ENCODE data around the gene OPN5.

The OPN5 gene

DNA sequence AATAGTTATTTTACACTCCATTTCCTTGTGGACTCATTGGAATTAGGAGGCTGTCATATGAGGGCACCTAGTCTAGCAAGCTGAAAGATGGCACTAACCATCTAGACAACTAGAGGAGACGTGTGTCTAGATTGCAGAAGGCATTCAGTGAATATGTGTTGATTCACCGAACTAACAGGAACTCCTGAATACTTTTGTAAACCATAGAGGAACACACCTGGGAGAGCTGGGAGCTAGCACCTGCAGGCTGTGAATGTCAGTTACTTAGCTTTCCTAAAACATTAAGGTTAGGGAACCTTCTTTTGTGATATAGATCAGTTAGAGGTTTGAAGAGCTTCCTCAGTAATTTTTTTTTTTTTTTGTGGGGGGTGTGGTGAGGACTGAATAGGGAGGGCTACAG is 7.7 kb downstream of the OPN5 start:
- DNase-seq = no peak

DNA sequence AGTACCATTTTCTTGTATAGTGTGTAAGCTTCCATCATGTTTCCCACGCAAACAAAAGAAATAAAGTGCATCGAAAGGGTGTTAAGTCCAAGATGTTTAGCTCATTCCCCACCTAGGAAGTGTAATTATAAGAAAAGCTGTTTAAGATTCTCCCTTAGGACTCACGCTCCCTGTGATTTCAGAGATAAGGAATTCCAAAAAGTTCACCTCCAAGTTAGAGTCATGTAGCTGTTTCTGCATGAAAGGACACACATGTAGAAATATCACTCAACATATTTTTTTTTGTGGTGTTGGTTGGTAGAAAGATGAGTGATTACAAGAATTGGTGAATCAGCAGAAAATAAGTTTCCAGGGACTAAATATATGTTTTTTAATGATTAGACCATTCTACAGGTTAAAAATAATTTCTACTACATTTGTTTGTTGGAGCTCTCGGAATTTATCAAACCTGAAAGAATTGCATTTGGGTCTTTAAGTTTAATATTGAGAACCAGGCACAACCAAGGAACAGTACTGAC is 10.4 kb downstream of the OPN5 start:
- no peak for DNase-seq

DNA sequence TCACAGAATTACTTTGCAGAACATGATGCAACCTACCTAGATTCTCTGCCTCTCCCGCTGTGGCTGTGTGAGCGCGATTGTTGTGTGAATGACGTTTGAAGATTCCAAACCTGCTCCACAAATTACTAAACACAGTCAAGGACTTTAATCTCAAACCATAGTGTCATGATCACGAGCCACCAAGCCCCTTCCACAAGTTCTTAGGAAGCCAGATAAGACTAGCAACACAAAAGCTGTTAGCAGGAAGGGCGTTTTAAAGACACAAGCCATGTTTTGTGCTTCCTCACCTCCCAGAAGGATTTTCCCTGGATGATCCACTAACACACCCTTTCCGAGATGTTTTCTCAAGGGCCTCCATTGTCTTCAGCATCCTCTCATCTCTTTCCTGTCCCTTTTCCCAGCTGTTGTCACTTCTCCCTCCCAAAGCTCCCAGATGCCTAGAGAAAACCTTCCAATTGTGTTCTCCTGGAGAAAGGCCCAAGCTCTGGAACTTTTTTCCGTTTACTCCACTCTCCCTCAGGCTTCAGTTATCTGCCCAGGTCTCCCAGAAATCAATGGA is 12.8 kb downstream of the OPN5 start:
- no peak for DNase-seq

DNA sequence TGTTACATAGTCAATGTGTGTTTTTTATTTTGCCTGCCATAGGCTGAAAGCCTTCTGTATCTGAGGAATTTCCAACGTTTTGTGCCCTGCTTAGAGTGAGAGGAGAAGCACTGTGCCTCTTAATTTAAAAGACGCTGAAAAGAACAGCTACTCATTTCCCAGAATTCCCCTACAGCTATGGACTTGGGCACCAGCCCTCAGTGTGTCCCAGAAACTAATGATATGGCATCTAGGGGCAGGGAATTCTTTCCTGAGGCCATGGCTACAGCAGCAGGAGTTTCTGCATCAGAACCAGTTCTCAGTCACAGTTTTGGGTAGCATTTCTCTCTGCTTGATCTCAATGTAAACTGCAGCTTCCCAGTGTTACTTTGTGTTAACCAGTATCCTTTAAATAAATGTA is 20.2 kb downstream of the OPN5 start:
- no peak for DNase-seq

DNA sequence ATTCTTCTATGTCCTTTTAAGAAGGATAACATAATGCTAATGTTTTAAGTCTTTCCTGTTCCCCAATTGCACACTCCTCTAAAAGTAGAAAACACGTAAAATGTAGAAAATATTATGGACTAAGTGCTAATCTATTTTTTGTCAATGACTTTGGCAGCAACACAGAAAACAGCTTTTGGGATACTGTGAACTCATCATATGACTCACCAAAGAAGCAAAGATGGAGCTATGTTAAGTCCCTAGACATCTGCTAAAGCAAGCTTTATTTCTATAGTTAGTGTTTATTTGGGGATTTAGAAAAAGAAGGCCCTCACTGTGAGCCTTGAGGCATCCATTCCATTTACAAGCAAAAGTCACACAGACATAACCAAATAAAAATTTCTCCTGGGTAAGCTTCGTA is 23.0 kb downstream of the OPN5 start:
- peak in 1 of 2 donors; percentile 15 for DNase-seq

DNA sequence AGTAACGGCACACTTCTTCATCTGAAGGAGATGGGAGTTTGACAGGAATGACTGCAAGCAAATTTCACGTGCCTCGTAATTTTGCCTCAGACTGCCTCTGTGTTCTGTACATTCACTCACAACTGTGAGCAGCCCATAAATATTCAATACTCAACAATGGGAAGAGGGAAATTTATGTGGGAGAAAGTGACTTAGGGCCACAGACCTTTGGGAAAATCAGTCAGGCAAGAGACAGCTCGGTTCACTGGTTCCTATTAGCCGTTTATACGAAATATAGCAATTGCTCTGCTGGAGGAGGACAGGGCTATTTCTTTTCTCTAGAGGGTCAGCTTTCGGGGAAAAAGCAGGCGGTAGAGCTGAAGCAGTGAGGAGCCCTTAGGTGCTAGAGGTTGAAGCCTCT is 28.0 kb downstream of the OPN5 start:
- DNase-seq = no peak

DNA sequence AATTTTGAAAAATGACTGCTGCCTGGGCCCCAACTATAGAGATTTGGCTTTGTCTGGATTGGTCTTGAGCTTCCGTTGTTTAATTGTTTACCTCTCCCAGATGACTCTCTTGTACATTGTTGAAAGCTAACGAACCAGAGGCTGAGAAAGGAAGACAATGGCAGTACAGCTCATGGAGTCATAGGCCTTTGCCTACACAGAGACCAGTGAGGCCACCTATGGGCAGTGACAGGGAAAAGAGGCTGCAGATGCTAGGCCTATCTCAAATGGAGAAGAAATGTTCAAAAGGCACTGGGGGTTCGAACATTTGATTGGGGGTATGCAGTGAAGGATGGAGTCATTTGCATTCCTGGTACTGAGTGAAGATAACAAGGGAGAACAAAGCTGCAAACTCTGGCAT is 29.1 kb downstream of the OPN5 start:
- no peak for DNase-seq

DNA sequence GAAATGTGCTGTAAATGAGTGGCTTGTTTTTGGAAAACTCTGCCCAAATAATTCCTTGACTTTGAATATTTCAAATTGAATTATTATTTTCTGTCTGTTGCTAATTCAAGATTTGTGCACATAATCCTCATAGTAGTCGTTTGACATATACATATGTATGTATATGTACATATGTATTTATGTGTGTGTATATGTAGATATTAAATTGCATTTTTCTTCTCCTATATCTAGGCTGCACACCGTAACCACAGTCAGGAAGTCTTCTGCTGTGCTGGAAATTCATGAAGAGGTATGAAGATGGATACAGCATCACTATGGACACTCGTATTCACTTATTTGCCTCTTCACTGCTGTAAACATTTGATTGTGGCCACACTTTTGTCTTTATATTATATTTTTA is 29.6 kb downstream of the OPN5 start:
- no peak for DNase-seq

DNA sequence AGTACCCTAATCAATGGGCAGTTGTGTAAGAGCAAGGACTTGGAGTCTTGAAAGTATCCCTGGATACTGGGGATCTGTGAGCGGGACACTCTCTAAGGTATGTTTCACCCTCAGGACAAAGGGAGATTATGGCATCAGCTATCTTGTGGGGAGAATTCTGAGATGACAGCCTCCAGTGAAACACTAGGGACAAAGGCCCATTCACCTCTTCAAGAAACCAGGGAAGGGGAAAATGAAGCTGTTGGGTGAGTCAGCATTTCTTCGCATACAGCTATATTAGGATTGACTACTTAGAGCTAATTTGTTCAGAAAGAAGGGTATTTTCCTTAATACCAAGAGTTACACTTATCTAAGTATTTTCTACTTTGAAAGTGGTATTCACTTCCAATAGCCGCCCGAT is 35.9 kb downstream of the OPN5 start:
- no peak for DNase-seq

DNA sequence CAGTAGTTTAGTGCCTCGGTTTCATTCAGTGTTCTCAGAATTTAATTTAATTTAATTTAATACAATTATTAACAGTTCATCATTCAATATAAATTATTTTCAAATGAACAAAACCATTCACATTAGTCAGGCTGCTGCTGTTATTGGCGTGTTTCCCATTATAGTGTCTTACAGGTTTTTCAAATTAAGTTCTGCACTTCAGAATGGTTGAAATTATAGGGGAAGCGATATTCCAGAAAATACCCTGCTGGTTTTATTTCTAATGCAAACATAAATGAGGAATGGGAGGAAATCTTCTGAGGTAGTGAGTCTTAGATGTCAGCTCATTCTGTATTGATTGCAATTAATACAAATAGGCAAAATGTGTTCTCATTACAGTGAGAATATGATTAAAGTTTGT is 37.6 kb downstream of the OPN5 start:
- DNase-seq = no peak

DNA sequence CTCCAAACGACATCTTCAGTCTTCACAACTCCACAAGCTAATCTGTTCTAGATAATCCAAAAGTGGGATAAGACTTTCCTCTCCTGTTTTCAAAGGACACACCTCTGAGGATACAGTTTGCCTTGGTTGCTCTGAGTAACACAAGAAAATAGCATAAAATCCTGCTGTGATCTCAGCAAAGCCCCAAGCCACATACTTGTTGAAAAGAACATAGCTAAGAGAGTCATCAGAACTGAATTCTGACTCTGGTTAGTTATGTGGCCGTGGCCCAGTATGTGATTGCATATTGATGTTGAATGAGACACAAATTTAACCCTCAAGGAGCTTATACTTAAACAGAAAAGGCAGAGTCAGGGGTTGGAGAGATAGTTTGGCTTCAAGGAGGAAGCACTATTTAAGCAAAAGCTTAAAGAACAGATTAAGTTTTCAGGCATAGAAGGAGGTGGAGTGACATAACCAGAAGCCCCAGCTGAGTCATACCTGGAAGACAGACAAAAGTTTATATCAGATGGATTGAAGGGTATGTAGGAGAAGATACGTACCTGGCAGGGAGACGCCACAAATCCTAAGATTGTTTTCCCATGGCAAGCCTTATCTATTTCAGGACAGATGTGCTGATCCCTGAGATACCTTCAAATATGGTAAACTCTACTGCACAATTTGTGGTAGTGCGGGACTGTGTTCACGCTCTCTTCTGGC is 41.2 kb downstream of the OPN5 start:
- DNase-seq = no peak

DNA sequence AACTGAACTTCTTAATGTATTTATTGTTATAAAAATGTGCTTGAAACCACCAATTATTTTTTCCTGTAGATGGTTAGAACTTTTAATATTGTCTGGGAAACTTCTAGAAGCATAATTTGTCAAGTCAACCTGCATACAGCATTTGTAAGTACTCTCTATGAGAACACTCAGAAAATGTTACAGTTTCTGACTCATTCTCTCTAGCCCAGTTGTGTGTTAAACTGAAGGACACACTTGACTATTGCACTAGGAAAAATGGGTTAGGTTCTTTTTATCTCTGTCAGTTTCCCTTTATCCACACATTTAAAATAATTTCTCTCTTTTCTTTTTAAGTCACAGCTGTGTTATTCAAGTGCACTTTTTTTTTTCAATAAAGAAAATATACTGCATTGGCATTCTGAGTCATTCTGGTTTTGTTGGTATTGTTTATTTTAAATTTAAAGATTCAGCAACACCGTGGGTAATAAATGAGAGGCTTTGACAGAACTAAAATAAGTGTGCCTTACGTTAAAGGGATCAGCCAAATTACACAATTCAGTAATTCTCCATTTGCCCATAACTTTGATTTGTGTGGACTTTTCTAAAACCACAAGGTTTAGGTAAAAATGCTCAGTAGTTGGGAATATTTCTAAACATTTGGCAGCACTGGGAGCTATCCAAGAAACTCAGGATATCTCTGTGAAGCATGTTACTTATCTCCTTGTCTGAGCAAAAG is 50.7 kb downstream of the OPN5 start:
- DNase-seq = no peak

DNA sequence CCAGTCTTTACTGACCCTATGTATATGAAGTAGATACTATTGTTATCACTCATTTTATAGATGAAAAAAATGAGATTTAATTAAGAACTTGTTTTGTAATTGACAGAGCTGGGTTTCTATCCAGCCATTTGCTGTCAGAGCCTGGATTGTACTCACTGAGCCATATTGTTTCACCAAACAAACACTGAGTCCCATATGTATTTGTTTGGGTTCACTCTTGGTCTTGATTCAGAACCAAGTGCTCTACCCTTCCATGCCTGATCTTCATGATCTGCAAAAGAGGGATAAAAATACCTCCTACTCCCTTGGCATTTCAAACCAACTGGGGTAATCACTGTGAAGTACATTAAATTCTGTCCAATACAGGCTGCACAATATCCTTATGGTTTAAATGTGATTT is 52.4 kb downstream of the OPN5 start:
- no peak for DNase-seq

DNA sequence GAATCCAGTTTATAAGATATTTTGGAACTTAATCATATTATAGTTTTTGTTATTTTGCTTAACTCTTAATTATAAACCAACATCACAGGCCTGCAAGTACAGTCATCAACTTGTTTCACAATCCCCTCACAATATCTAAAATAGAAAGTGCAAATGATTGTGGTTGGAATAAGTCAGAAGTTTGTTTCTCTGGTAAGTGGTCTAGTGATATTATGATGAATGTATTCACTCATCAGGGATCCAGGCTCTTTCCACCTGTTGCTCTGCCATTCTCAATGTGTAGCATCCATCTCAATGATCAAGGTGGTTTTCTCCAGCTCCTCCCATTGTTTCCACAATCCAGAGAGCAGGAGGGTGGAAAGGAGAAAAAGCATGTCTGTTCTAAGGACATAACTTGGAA is 54.2 kb downstream of the OPN5 start:
- no peak for DNase-seq

DNA sequence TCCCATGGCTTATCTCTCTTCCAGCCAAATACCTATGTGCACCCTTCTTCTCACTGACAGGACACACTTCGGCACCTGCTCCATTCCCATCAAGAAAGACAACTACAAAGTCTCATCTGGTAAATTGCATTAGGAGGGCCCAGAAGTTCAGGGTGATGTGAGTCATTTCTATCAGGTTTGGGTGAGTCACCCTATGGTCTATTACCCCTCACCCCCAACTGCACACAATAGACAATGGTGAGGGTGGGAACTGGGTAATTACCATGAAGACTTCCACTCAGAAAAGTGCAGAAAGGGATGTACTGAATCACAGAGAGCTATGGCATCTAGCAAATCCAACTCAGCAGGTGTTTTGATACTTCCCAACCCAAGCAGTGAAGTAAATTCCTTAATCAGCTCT is 54.8 kb downstream of the OPN5 start:
- no peak for DNase-seq

DNA sequence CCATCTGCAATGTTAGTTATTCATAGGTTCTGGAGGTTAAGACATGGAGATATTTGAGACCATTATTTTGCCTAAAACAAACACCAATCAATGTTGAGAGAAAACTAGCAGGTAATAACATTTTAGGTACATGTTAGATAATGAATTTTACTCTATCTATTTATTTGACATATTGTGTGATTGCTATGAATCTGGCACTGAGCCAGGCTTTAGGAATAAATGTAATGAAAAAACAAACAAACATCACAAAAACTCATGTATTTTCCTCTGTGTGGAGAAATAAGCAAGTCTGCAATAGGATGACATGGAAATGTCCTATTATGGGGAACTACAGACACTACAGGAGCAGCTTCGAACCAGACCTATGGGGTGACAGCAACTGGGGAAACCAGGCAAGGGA is 57.8 kb downstream of the OPN5 start:
- DNase-seq = no peak

DNA sequence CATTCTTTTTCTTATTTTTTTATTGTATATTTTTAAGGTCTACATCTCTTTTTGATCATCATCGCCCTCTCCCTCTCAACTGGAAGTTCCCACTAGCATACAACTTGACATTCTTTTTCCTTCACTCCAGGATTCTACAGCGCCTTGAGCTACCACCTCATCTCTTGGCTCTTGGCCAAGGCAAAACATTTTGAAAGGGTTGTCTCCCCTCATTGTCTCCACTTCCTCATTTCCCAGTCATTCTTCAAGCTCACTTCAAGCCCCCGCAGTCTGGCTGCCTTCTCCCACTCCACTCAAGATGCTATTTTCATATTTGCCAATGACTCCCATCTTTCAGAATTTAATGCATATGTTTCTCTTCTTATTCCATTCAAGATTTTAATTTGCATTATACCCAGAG is 63.0 kb downstream of the OPN5 start:
- no peak for DNase-seq

DNA sequence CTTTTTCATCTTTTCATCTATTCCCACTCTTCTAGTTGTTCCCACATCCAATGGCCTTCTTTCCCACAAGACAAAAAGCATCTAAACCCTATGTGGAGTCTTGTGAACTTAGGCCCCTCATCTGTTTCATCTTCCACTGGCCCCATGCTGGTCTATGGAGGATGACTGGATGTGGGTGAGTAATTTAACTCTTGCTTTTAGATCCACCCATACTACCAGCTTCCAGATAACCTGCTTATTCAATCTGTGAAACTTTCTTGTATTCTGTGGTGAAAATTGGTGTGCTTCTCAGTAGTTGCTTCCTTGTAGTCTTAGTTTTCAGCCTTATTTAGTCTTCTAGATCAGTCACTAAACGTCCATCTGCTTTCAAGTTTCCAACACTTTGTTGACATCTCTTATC is 64.9 kb downstream of the OPN5 start:
- no peak for DNase-seq

DNA sequence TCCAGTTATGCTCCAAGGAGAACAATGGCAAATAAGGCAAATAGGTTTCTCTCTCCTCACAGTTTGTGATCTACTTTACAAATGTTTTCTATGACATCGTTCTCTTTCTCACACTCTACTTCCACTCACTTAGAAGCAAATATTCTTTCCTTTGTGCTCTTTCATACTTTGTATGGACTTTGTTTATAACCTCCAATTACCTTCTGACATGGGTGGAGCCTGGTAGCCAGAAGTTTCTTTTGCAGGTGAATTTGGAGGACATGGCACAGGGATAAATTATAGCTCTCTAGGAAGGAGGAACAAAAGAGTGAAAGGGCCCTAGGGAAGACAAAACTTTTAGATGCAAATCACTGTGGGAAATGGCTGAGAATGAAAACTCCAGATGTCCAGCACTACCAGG is 69.3 kb downstream of the OPN5 start:
- no peak for DNase-seq

DNA sequence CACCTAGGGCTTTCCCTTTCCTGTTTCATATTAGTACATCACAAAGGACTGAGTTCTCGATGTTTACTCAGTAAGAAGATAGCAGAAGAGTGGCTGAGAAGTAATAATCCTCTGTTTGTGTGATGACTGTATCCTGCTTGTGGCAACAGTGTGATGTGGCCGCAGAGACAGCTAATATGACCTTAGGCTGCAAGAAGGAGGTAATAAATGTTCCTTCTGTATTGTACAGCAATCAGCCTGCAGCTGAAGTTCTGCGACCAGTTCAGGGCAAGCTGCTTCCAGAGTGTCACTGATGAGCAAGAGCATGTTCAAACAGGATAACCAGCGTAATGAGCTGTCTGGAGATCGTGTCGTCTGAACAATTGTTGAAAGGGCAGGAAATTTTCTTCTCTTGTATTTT is 70.9 kb downstream of the OPN5 start:
- no peak for DNase-seq

DNA sequence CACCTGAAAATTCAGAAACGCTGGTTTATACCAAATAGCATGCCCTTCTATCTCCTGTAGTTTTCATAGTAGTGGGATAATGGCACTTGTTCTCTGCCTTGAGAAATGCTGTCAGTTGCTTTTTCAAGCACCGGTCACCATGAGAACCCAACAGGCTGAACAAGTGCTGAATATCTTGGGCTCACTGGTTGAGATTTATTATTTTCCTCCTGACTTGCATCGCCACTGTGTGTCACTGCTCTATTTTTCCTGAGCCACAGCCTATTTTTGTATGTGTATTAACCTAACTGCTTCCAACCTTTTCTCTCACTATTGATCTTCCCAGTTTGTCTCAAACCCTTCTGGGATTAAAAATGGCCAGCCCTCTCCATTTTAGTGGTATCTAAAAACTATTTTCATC is 71.9 kb downstream of the OPN5 start:
- no peak for DNase-seq

DNA sequence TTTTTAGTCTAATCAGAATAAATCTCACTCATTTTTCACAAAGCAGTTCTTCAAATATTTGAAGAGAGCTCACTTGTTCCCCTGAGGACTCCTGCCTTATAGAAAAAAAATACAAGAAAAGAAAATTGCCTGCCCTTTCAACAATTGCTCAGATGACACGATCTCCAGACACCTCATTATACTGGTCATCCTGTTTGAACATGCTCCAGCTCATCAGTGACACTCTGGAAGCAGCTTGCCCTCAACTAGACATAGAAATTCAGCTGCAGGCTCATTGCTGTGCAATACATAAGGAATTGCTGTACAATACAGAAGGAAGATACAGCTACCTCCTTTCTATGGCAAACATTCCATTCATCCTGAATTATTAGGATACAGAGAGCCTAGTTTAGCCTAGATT is 73.1 kb downstream of the OPN5 start:
- DNase-seq = no peak

DNA sequence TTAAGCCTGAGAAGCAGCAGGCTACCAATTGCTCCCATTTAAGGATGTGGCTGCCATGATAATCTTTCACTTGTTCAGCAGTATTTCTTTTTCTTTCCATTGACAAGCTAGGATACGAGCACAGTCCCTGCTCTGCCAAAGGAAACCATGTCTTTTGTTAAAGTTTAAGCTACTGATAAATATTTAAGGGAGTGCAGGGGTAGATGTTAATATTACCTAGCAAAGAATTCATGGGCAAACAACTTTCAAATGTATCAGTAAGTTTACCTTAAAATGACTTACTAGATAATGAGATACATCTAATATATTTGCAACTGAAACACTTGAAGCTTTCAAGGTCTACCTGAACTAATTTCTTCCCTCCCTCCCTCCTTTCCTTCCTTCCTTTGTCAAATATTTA is 77.3 kb downstream of the OPN5 start:
- DNase-seq = no peak

DNA sequence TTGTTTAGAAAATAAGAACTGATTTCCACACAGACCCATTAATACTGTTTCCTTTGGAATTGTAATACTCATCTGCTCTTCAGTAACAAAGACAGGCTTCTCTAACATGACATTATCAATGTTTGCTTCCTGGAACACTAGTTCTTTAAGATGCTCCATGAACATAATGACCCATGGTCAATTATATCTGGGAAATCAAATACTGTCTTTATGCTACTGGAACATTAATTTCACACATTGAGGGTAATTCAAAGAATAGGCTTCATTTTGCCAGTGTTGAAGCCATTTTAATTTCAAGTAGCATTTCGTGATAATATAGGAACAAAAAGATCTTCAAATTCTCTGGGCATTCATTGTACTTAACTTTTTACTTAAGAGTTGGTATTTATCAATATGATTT is 80.9 kb downstream of the OPN5 start:
- DNase-seq = no peak
